Heart left ventricle (tissue), 13 donors: ENCODE measurements around the gene ZNF804A.

ENCODE experiments used
- CTCF ChIP-seq, 12 donors: fragments of 200-600 bp; sonication (generic) in 4 of 12; IDR thresholded peaks; one replicate each; pipeline versions ENCODE4 v1.5.0 to v1.8.0; 2018 to 2022; ENCODE audit warnings: antibody characterized with exemption in 12 of 12, mild to moderate bottlenecking in 5 of 12
- POLR2A ChIP-seq, 2 donors: fragments of 450-650 bp; IDR thresholded peaks; one replicate each; pipeline ENCODE4 v1.6.1; 2017; ENCODE audit warnings: antibody characterized with exemption in 2 of 2, mild to moderate bottlenecking in 2 of 2, moderate library complexity in 2 of 2
- donor health status: ischemic (EF 13 %, LVEDD 7.1; RV severe dilation, severe dysfunction).
- donor health status: DM: no; HTN: yes; CAD: no.
- donor health status: DM: no; HTN: no; CAD: no.
- donor health status: ischemic (EF 25% LVEDD 6.9; RV normal size, moderate dysfunction).
- donor health status: ischemic (EF 25% LVEDD 5.7; RV mildly dilated, moderate dysfunction).
- donor health status: ischemic (EF 35%, LVEDD 5.7; RV mildly dilated, moderate dysfunction).
- donor health status: nonischemic (EF 11% LVEDD 7.7; RV severe dilation, severe dysfunction).
- donor health status: DM: yes; HTN: yes; CAD: no.
- donor health status: PGD.
- donor health status: ischemic (EF 29% LVEDD 5.4; RV normal size, mild dysfunction).
- donor health status: nonischemic (EF 23%, LVEDD 6.1; RV moderate dilation, normal function).

- TF ChIP-seq CTCF (IDR thresholded peaks at IDR 0.05) (no peak), POLR2A (IDR thresholded peaks at IDR 0.05) (no peak)
Observed at GRCh38 chr2:184633726-184634125, 35.4 kb downstream of the ZNF804A start.
